Bronchial epithelial cell (primary cell): Measurements from ENCODE around the gene OSMR. TPM values are rescaled to one million over a fixed set of nuclear protein-coding genes. Genes with fewer than 3 reads are reported as not detected.

Experiments used
- DNase-seq: peaks from one replicate; pipeline ENCODE4 v3.0.0-alpha.2; 2010; ENCODE audit warnings: low read depth
- FAIRE-seq: peaks from 2 replicates; lab custom pipeline; 2011; peaks lifted over from hg19 to GRCh38; lab: Jason Lieb, UNC
- H3K27me3 ChIP-seq: 2 replicates; pipeline ENCODE4 v1.5.1; 2011; ENCODE audit warnings: low read length; ENCODE audit not compliant: control insufficient read depth, insufficient read depth
- H3K36me3 ChIP-seq: 2 replicates; pipeline ENCODE4 v1.5.1; 2011; ENCODE audit warnings: low read length; ENCODE audit not compliant: control insufficient read depth, insufficient read depth
- H3K4me3 ChIP-seq: 2 replicates; pipeline ENCODE4 v1.5.1; 2011; ENCODE audit warnings: mild to moderate bottlenecking, low read depth, low read length, control low read depth
- total RNA-seq: library from RNA; depleted of rRNA; stranded (reverse); fragments of >200 nt; gene quantifications from 2 replicates; pipeline ENCODE4 v1.2.1, GENCODE V29; 2014
- TF ChIP-seq, protein P1 (sequence below): IDR thresholded peaks from 2 replicates; pipeline ENCODE4 v1.5.1; 2011; ENCODE audit warnings: mild to moderate bottlenecking, moderate library complexity, low read length, control low read depth, inconsistent platforms; ENCODE audit not compliant: insufficient read depth, severe bottlenecking

OSMR gene
- total RNA-seq, 1 donor from 2014 or later: 36.9 TPM

DNA sequence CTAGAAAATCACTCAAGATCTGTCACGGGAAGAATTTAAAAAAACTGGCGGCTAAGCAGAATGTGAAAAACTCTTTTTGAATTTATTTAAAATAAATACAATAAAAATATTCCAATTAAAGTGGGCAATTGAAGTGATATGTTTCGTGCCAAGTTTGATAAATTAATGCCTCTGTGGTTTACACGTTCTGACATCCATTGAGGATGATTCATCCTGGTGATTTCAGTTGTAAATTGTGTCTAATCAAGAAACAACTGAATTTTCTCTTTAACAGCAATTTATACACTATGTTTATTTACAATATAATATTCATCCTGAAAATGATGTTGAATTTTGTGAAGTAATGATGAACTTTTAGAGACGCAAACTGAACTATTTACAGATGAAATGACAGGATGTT, 21.0 kb upstream of the OSMR start:
- FAIRE-seq (no peak), DNase-seq (no peak)
- Histone ChIP-seq H3K36me3 (peaks cover 5% of the 10 kb centered on the region), H3K4me3 (no peak overlapping the region), H3K27me3 (no peaks in the 10 kb centered on the region)
- TF ChIP-seq, protein P1, sequence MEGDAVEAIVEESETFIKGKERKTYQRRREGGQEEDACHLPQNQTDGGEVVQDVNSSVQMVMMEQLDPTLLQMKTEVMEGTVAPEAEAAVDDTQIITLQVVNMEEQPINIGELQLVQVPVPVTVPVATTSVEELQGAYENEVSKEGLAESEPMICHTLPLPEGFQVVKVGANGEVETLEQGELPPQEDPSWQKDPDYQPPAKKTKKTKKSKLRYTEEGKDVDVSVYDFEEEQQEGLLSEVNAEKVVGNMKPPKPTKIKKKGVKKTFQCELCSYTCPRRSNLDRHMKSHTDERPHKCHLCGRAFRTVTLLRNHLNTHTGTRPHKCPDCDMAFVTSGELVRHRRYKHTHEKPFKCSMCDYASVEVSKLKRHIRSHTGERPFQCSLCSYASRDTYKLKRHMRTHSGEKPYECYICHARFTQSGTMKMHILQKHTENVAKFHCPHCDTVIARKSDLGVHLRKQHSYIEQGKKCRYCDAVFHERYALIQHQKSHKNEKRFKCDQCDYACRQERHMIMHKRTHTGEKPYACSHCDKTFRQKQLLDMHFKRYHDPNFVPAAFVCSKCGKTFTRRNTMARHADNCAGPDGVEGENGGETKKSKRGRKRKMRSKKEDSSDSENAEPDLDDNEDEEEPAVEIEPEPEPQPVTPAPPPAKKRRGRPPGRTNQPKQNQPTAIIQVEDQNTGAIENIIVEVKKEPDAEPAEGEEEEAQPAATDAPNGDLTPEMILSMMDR: no peak

DNA sequence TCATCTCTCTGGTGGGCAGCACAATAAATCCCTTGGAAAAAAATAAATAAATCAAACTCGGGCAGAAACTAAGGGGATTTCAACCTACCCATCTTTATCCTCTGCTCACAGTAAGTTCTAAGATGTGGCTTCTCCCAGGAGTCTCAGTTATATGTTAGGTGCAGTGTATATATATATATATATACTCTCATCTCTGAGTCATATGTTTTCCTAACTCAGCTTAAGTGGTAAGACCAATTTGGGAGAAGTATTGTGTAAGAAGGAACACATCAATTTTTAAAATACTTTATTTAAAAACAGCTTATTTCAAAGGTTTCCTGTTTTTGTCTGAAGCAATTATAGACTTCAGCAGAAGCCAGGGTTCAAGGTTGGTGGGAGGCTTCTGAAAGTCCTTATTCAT, 20.3 kb upstream of the OSMR start:
- no peak overlapping the region for H3K4me3 ChIP-seq
- TF ChIP-seq, protein P1: no peak
- DNase-seq (peak; percentile 81), FAIRE-seq (no peak)
- H3K27me3 ChIP-seq: no peaks in the 10 kb centered on the region
- peaks cover 5% of the 10 kb centered on the region for H3K36me3 ChIP-seq

DNA sequence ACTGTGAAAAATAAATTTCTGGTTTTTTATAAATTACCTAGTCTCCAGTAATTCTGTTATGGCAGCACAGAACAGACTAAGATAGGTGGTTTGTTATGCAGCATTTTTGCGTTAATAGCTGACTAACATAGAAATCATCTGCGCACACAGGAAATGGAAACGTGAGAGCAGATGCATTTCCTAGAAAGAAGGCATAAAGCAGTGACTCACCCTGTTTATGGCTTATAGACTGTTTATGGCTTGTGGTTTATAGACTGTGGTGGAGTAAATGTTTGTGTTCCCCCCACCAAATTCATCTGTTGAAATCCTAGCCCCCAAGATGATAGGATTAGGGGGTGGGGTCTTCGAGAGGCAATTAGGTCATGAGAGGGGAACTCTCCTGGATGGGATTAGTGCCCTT, 18.3 kb upstream of the OSMR start:
- H3K4me3 ChIP-seq: no peak overlapping the region
- no peaks in the 10 kb centered on the region for H3K27me3 ChIP-seq
- TF ChIP-seq, protein P1: no peak
- DNase-seq: peak; percentile 86
- peaks cover 3% of the 10 kb centered on the region for H3K36me3 ChIP-seq
- no peak for FAIRE-seq

DNA sequence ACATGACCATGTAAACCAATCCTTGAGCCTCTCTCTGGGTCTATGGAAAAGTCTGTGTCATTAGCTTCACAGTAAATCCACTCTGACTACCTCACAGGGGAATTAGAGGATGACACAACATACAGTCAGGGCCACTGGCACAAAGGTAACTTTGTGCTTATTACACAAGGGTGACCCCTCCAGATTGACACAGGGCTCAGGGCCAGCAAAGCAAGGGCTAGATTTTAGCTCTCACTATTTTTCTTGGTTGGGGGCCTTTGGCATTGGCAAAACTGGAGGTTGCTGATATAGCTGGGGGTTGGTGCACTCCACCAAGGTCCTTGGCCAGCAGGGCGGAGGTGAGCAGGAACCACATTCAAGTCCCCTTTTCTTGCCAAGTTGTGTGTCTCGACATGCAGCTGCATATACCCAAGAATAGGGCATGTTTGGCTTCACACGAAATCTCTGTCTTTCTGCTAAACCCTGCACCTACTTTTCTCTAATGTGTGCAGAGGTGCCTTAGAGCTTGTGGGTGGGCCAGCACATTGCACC, 15.2 kb upstream of the OSMR start:
- TF ChIP-seq, protein P1: peak; percentile 8
- Histone ChIP-seq H3K27me3 (no peaks in the 10 kb centered on the region), H3K36me3 (peaks cover 3% of the 10 kb centered on the region), H3K4me3 (no peak overlapping the region)
- no peak for FAIRE-seq
- DNase-seq: peak; percentile 96

DNA sequence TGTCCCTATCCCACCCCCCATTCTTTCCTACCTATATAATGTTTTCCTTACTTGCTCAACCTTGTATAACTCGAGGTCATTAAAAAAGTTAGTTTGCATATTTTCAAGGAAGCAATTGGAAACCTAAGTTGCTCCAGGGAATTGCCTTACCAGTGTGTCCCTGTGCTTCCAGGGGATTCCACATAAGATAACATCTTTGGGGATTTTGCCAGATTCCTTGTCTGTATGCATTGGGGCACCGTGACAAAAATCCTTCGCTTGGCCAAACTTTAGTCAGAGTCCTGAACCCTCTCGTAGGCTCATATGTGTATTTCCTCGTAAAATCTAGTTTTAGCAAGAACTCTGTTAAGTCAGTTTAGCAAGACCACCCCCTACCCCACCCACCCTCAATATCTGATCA, 14.7 kb upstream of the OSMR start:
- Histone ChIP-seq H3K36me3 (peaks cover 3% of the 10 kb centered on the region), H3K4me3 (no peak overlapping the region), H3K27me3 (no peaks in the 10 kb centered on the region)
- TF ChIP-seq, protein P1: no peak
- FAIRE-seq (no peak), DNase-seq (no peak)

DNA sequence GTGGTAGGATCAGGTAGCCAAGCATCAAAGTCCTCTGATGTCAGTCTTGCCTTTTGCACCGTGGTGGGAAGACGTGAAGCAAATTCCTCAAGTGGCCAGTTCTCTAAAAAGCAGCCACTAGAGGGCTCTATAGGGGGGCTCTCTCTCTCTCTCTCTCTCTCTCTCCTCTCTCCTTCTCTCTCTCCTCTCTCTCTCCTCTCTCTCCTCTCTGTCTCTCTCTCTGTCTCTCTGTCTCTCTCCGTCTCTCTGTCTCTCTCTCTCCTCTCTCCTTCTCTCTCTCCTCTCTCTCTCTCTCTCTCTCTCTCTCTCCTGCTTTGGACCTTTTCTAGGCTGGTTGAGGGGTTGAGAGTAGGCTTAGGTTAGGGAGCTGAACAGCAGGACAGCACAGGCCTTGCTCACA, 13.9 kb upstream of the OSMR start:
- no peak overlapping the region for H3K4me3 ChIP-seq

More for the DNA sequence above, 13.9 kb upstream of the OSMR start:
- FAIRE-seq (no peak), DNase-seq (peak; percentile 59)
- Histone ChIP-seq H3K36me3 (peaks cover 3% of the 10 kb centered on the region), H3K27me3 (no peaks in the 10 kb centered on the region)
- TF ChIP-seq, protein P1: peak; percentile 73
